ENCODE measurements around the gene ATL1.

DNA sequence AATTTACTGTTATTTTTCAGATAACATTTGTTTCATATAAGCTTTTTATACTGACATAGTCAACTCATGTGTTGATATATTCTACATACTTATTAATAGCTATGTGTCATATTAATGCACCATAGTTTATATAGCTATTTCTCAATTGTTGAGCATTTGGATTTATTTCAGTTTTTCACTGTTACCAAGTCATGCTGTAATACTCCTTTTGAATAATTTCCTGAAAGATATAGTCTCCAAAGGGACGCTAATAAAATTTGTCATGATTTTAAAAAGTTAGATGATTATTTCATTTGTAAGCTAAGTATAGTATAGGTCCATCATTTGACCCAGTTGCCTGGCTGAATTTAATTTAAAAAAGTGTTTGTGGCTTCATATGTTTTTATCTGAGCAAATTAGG, 47.8 kb downstream of the ATL1 start:
- TF ChIP-seq, protein P1, sequence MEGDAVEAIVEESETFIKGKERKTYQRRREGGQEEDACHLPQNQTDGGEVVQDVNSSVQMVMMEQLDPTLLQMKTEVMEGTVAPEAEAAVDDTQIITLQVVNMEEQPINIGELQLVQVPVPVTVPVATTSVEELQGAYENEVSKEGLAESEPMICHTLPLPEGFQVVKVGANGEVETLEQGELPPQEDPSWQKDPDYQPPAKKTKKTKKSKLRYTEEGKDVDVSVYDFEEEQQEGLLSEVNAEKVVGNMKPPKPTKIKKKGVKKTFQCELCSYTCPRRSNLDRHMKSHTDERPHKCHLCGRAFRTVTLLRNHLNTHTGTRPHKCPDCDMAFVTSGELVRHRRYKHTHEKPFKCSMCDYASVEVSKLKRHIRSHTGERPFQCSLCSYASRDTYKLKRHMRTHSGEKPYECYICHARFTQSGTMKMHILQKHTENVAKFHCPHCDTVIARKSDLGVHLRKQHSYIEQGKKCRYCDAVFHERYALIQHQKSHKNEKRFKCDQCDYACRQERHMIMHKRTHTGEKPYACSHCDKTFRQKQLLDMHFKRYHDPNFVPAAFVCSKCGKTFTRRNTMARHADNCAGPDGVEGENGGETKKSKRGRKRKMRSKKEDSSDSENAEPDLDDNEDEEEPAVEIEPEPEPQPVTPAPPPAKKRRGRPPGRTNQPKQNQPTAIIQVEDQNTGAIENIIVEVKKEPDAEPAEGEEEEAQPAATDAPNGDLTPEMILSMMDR (IDR thresholded peaks at IDR 0.05): no peak
- TF ChIP-seq POLR2A (IDR thresholded peaks at IDR 0.05) (no peak), POLR2AphosphoS5 (IDR thresholded peaks at IDR 0.05) (no peak)

Data from sigmoid colon (tissue), 4 donors.